ENCODE results near the gene SLC44A5. TPM values are rescaled to one million over a fixed set of nuclear protein-coding genes. Genes with fewer than 3 reads are reported as not detected.

SLC44A5 gene
- total and polyA plus RNA-seq, 2 donors (not counting 1 experiment from before 2014, with no cell fraction given) = 2.8 to 4.2 TPM

GRCh38 chr1:75316230-75316629 is 294.7 kb downstream of the SLC44A5 start:
- no peak for TF ChIP-seq CTCF (IDR thresholded peaks at IDR 0.05)
- Mint-ChIP-seq H3K27me3 (peaks cover 6% of the 10 kb centered on the region), H3K27ac (no peak overlapping the region), H3K4me3 (no peak overlapping the region), H3K9me3 (ENCODE audit: insufficient read depth) (peaks cover 3% of the 10 kb centered on the region), H3K4me1 (no peaks in the 10 kb centered on the region)
- Histone ChIP-seq H3K27me3 (replicated peaks in 1 of 4; ENCODE audit: control extremely low read depth in 1 of 4, control insufficient read depth in 3 of 4, insufficient read depth in 4 of 4, low read length in 3 of 4) (no peaks in the 10 kb centered on the region), H3K27ac (ENCODE audit: low read length in 2 of 2) (no peak overlapping the region), H3K36me3 (replicated peaks in 1 of 2; ENCODE audit: control extremely low read depth in 1 of 2, control insufficient read depth in 1 of 2, extremely low read depth in 1 of 2, insufficient read depth in 2 of 2, low read length in 1 of 2) (no peaks in the 10 kb centered on the region), H3K9ac (ENCODE audit: low read length) (no peak overlapping the region), H4K20me1 (ENCODE audit: control insufficient read depth, insufficient read depth, low read length, poor library complexity, severe bottlenecking) (no peaks in the 10 kb centered on the region), H3K9me3 (ENCODE audit: control extremely low read depth in 1 of 3, control insufficient read depth in 2 of 3, insufficient read depth in 1 of 3, low read length in 2 of 3) (no peaks in the 10 kb centered on the region), H3K4me3 (ENCODE audit: control extremely low read depth in 1 of 5, extremely low read depth in 1 of 5, insufficient read depth in 1 of 5, low read depth in 2 of 5, low read length in 4 of 5) (no peak overlapping the region), H3K4me1 (ENCODE audit: control insufficient read depth in 2 of 2, insufficient read depth in 2 of 2, low read length in 2 of 2) (no peaks in the 10 kb centered on the region), H3K79me2 (ENCODE audit: control insufficient read depth, insufficient read depth, low read length) (no peaks in the 10 kb centered on the region), H3K4me2 (replicated peaks; ENCODE audit: low read depth, low read length, poor library complexity, severe bottlenecking) (no peak overlapping the region), H2AFZ (ENCODE audit: insufficient read depth, low read depth, low read length, poor library complexity, severe bottlenecking) (no peak overlapping the region)
- DNase-seq (no peak), ATAC-seq (ENCODE audit: low read depth) (no peak)
- ChIA-PET CTCF (no interaction called here), POLR2A (no interaction called here)
- intact Hi-C loops (cut with micrococcal nuclease) = no loop called here
- WGBS (ENCODE audit: insufficient coverage) = no CpG with 5 or more reads among the region's 1 CpG

- H3K36me3 ChIP-seq (replicated peaks in 1 of 2; ENCODE audit: control extremely low read depth in 1 of 2, control insufficient read depth in 1 of 2, extremely low read depth in 1 of 2, insufficient read depth in 2 of 2, low read length in 1 of 2) = no peaks in the 10 kb centered on the region
- H3K4me3 ChIP-seq (ENCODE audit: control extremely low read depth in 1 of 5, extremely low read depth in 1 of 5, insufficient read depth in 1 of 5, low read depth in 2 of 5, low read length in 4 of 5) = no peak overlapping the region
- H4K20me1 ChIP-seq (ENCODE audit: control insufficient read depth, insufficient read depth, low read length, poor library complexity, severe bottlenecking) = no peaks in the 10 kb centered on the region
- no peaks in the 10 kb centered on the region for H3K79me2 ChIP-seq (ENCODE audit: control insufficient read depth, insufficient read depth, low read length)
- H3K4me1 Mint-ChIP-seq = no peaks in the 10 kb centered on the region
- no peak overlapping the region for H3K4me3 Mint-ChIP-seq
- no peak for TF ChIP-seq EZH2 (IDR thresholded peaks at IDR 0.05; ENCODE audit: borderline replicate concordance, insufficient read depth, low read depth, low read length, poor library complexity, severe bottlenecking)
- no peak for TF ChIP-seq CTCF (IDR thresholded peaks at IDR 0.05)
- no peaks in the 10 kb centered on the region for H3K4me1 ChIP-seq (ENCODE audit: control insufficient read depth in 2 of 2, insufficient read depth in 2 of 2, low read length in 2 of 2)
- H3K9me3 Mint-ChIP-seq (ENCODE audit: insufficient read depth) = no peaks in the 10 kb centered on the region
- no CpG with 5 or more reads among the region's 2 CpGs for WGBS (ENCODE audit: insufficient coverage)
- H3K9ac ChIP-seq (ENCODE audit: low read length) = no peak overlapping the region
- ATAC-seq (ENCODE audit: low read depth) = no peak
- ChIA-PET CTCF (no interaction called here), POLR2A (no interaction called here)
- no peak overlapping the region for H2AFZ ChIP-seq (ENCODE audit: insufficient read depth, low read depth, low read length, poor library complexity, severe bottlenecking)
- no peaks in the 10 kb centered on the region for H3K27me3 ChIP-seq (replicated peaks in 1 of 4; ENCODE audit: control extremely low read depth in 1 of 4, control insufficient read depth in 3 of 4, insufficient read depth in 4 of 4, low read length in 3 of 4)
- no peak for DNase-seq
- no peak overlapping the region for H3K27ac ChIP-seq (ENCODE audit: low read length in 2 of 2)
- H3K27me3 Mint-ChIP-seq = peaks cover 6% of the 10 kb centered on the region
- H3K27ac Mint-ChIP-seq = no peak overlapping the region
- no peak overlapping the region for H3K4me2 ChIP-seq (replicated peaks; ENCODE audit: low read depth, low read length, poor library complexity, severe bottlenecking)
- H3K9me3 ChIP-seq (ENCODE audit: control extremely low read depth in 1 of 3, control insufficient read depth in 2 of 3, insufficient read depth in 1 of 3, low read length in 2 of 3) = no peaks in the 10 kb centered on the region
- intact Hi-C loops (cut with micrococcal nuclease) = no loop called here
These were observed 298.3 kb downstream of the SLC44A5 start for GRCh38 chr1:75312620-75313019.
